Neural crest cell (in vitro differentiated cells): ENCODE measurements around the gene PLEKHA6. TPM values are rescaled to one million over a fixed set of nuclear protein-coding genes. Genes with fewer than 3 reads are reported as not detected.

Experiments used
- DNase-seq: peaks from one replicate; pipeline ENCODE4 v3.0.0; 2021; ENCODE audit warnings: low read depth, mixed read lengths, low spot score
- H3K27ac Mint-ChIP-seq: one replicate; pipeline ENCODE4 v1.8.0; 2021; ENCODE audit warnings: mild to moderate bottlenecking, mixed read lengths; ENCODE audit not compliant: unreplicated experiment
- H3K27me3 Mint-ChIP-seq: 2 replicates; pipeline ENCODE4 v1.8.0; 2021; ENCODE audit warnings: low read depth, mild to moderate bottlenecking, mixed read lengths
- H3K36me3 Mint-ChIP-seq: 2 replicates; pipeline ENCODE4 v1.8.0; 2021; ENCODE audit warnings: low read depth, mild to moderate bottlenecking, mixed read lengths
- H3K4me1 Mint-ChIP-seq: 2 replicates; pipeline ENCODE4 v1.8.0; 2021; ENCODE audit warnings: mixed read lengths
- H3K4me3 Mint-ChIP-seq: one replicate; pipeline ENCODE4 v1.8.0; 2021; ENCODE audit warnings: mild to moderate bottlenecking, mixed read lengths
- H3K9me3 Mint-ChIP-seq: 2 replicates; pipeline ENCODE4 v1.8.0; 2021; ENCODE audit warnings: mixed read lengths
- total RNA-seq: library from RNA; stranded (reverse); gene quantifications from 2 replicates; pipeline ENCODE4 v1.2.1, GENCODE V29; 2021
- TF ChIP-seq, protein P1 (sequence below): fragments of 200-600 bp; sonication (generic); conservative IDR thresholded peaks from 2 replicates; pipeline ENCODE4 v1.5.0; 2021; ENCODE audit warnings: antibody characterized with exemption, mild to moderate bottlenecking

Gene PLEKHA6
- total RNA-seq, 1 donor from 2014 or later, result 4.5 TPM

DNA sequence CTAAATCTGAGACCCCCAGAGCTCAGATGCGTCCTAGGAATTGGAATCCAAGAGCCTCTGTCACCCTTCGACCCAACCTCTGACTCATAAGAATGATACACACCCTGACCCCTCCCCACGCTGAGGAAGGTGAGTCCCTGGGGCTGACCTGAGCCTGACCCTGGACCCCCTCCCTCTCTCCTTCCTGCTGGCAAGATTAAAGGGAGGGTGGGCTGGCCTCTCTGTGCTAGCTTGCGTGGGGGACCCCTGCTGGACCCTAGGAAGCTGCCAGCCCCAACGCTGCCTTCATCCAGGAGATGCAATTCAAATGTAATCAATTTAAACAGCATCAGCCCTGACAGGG lies 627 bp downstream of the PLEKHA6 start:
- TF ChIP-seq, protein P1, sequence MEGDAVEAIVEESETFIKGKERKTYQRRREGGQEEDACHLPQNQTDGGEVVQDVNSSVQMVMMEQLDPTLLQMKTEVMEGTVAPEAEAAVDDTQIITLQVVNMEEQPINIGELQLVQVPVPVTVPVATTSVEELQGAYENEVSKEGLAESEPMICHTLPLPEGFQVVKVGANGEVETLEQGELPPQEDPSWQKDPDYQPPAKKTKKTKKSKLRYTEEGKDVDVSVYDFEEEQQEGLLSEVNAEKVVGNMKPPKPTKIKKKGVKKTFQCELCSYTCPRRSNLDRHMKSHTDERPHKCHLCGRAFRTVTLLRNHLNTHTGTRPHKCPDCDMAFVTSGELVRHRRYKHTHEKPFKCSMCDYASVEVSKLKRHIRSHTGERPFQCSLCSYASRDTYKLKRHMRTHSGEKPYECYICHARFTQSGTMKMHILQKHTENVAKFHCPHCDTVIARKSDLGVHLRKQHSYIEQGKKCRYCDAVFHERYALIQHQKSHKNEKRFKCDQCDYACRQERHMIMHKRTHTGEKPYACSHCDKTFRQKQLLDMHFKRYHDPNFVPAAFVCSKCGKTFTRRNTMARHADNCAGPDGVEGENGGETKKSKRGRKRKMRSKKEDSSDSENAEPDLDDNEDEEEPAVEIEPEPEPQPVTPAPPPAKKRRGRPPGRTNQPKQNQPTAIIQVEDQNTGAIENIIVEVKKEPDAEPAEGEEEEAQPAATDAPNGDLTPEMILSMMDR, result no peak
- Mint-ChIP-seq H3K4me1 (peaks cover 9% of the 10 kb centered on the region), H3K27ac (no peak overlapping the region), H3K27me3 (peaks cover 44% of the 10 kb centered on the region), H3K36me3 (no peaks in the 10 kb centered on the region), H3K4me3 (no peak overlapping the region), H3K9me3 (no peaks in the 10 kb centered on the region)
- DNase-seq, result no peak

DNA sequence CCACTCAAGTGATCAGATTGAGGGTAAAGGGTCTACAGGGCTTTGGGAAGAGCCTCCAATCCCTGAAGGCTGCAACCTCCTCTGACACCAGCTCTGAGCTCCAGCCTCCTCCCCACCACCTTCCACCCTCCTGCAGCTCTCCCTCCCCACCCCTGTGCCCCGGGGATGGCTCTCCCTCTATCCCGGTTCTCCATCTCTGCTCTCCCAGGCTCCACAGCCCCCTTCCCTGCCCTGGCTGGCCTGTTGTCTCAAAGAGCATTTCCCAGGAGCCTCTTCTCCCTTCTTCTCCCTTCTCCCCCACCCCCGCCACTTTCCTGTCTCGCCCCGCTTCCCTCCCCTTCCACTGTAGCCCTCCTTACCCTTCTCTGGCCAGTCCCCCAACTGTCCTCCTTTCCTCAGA lies 1.1 kb downstream of the PLEKHA6 start:
- no peaks in the 10 kb centered on the region for H3K36me3 Mint-ChIP-seq
- peaks cover 42% of the 10 kb centered on the region for H3K27me3 Mint-ChIP-seq
- no peaks in the 10 kb centered on the region for H3K9me3 Mint-ChIP-seq
- peaks cover 9% of the 10 kb centered on the region for H3K4me1 Mint-ChIP-seq
- no peak overlapping the region for H3K4me3 Mint-ChIP-seq
- TF ChIP-seq, protein P1, result no peak
- no peak overlapping the region for H3K27ac Mint-ChIP-seq
- no peak for DNase-seq

DNA sequence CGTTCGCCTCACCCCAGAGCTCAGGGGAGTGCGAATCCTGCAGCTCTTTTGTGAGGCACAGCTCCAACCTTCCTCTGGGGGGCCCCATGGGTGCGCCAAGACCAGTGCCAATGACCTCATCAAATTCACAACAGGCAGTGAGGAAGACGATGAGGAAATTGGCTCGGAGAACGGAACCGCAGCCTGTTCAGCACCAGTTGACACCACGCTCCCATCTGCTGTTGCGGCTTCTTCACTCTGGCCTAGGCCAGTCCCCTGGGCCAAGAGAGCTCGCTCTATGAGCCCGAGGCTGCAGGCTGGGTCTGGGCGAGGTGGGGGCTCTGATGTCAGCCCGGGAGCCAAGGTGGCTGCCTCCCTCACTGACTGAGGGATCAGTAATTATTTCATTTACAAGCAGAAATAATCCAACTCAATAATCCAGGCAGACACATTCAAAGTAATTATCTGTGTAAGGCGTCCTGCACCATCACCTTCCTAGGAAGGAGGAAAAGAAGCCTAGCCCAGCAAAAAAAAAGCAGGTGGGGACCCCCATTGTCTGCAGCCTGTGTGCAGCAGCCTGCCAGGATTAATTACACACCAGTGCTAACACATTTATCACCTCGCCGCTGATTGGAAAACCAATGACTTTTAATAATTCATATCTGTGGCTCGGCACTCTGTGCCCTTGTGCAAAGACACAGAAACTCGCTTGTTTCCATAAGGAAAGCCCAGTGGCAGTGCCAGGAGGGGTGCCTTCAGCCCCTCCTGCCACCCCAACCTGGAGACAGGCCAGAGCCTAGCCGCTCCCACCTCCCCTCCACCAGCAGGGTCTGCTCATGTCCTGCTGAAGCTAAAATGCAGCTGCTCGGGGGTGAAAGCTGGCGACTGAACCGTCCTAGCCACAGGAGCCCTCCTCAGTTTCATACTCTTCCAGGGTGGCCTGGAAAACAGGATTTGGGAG lies 1.9 kb downstream of the PLEKHA6 start:
- Mint-ChIP-seq H3K27me3 (peaks cover 41% of the 10 kb centered on the region), H3K36me3 (no peaks in the 10 kb centered on the region), H3K4me1 (peaks cover 9% of the 10 kb centered on the region), H3K27ac (no peak overlapping the region), H3K4me3 (no peak overlapping the region), H3K9me3 (no peaks in the 10 kb centered on the region)
- TF ChIP-seq, protein P1, result no peak
- DNase-seq, result no peak

DNA sequence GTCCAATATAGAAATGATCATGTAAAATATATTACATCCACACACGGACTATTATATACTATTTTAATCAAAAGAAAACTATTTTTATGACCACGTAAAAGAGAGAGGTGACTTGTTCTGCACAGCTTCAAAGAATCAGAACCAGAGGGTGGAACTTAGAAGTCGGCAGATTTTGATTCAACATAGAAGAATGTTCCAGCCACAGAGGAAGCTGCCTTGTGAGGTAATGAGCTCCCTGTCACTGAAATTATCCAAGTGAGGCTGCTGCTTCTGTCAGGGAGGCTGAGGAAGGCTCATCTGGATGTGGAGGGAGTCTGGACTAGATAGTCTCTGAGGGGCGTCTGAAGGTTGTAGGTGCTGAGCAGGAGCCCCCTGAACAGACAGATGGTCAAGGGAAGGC lies 2.7 kb downstream of the PLEKHA6 start:
- no peak for DNase-seq
- Mint-ChIP-seq H3K9me3 (no peaks in the 10 kb centered on the region), H3K4me3 (no peak overlapping the region), H3K27ac (no peak overlapping the region), H3K36me3 (no peaks in the 10 kb centered on the region), H3K27me3 (peaks cover 34% of the 10 kb centered on the region), H3K4me1 (peaks cover 9% of the 10 kb centered on the region)
- TF ChIP-seq, protein P1, result no peak

DNA sequence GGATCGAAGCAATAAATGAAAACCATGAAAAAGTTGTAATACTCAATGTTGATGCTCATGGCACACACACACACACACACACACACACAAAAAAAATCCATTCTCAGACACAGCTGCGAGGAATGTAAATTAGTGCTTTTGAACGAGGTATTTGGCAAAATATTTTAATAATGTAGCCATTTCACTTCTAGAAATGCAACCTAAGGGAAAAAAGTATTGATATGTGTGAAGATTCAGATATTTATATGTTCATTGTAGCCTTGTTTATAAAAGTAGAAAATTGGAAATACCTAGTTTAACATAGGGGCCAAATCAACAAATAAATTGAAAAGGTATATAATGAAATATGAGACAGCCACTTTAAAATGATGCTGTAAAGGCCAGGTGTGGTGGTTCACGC lies 3.8 kb downstream of the PLEKHA6 start:
- Mint-ChIP-seq H3K27me3 (peaks cover 27% of the 10 kb centered on the region), H3K36me3 (no peaks in the 10 kb centered on the region), H3K4me3 (no peak overlapping the region), H3K27ac (no peak overlapping the region), H3K9me3 (no peaks in the 10 kb centered on the region), H3K4me1 (peaks cover 16% of the 10 kb centered on the region)
- TF ChIP-seq, protein P1, result no peak
- DNase-seq, result no peak
